ENCODE data around the gene NAPEPLD.
"Not testable (repeated sequence)": the region's sequence is repeated elsewhere in the genome, so short reads cannot be mapped to it uniquely, and the experiment has no call there.

NAPEPLD gene

DNA sequence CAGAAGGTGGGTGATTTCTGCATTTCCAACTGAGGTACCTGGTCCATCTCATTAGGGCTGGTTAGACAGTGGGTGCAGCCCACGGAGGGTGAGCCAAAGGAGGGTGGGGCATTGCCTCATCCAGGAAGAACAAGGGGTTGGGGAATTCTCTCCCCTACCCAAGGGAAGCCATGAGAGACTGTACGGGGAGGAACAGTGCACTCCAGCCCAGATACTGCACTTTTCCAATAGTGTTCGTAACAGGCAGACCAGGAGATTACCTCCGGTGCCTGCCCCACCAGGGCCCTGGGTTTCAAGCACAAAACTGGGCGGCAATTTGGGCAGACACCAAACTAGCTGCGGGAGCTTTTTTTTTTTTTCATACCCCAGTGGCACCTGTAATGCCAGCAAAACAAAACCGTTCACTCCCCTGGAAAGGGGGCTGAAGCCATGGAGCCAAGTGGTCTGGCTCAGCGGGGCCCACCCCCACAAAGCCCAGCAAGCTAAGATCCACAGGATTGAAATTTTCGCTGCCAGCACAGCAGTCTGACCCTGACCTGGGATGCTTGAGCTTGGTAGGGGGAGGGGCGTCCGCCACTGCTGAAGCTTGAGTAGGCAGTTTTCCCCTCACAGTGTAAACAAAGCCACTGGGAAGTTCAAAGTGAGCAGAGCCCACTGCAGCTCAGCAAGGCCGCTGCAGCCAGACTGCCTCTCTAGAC, 42.7 kb downstream of the NAPEPLD start:
- DNase-seq, result no peak

DNA sequence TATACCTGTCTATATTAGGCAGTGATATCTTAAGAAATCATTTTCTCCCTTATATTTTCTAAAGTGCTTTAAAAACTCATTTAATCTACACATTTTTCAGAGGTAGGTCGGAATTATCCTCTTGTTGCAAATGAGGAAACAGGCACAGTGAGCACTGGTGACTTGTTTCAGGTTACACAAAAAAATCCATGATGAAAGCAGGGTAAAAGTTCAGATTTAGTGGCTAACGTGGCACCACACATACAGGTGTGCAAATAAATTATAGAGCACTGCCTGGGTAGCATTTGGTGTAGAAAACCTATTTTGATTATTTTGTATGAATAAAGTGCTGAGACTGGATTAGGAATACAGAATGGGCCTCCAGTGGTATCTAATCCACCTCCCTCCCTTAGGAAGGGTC, 47.4 kb downstream of the NAPEPLD start:
- no peak for DNase-seq

DNA sequence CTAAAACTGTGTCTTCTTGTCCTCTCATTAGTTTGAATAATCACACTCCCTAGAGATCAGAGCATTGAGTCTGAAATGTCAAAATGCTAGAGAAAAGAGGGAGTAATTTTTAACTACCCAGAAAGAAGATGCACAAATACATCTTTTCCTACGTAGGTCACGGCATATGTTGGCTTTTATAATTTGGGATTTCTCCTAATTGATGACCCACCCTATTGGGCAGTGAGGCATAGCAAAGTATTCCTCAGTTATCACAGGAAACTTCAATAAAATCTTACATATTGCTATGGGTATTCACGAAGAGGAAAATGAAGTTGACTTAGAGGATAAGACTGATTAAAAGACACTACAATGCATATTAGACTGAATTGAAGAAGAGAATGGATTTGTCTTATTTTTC, 48.6 kb downstream of the NAPEPLD start:
- DNase-seq, result no peak

GRCh38 chr7:103097041-103097440, 51.9 kb downstream of the NAPEPLD start:
- DNase-seq, result no peak

GRCh38 chr7:103095558-103095957, 53.3 kb downstream of the NAPEPLD start:
- not testable (repeated sequence) for DNase-seq

DNA sequence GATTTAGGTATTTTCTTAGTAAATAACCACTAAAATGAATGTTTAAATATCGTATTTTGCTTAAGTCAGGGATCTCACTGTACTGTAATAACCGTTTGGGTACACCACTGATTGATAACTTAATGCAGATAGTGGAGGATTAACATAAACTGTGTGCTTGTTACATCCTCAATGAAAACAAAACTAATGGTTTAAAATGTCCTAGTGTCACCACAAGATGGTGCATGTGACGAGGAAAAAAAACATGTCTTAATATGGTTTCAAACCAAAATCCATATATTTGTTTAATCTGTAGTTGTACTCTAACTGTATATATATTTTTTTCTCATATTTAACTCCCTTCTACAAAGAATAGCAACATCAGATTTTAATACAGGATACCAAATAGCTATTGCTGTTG, 54.8 kb downstream of the NAPEPLD start:
- no peak for DNase-seq

- no peak for DNase-seq
Observed at GRCh38 chr7:103093429-103093828, 55.5 kb downstream of the NAPEPLD start.

DNA sequence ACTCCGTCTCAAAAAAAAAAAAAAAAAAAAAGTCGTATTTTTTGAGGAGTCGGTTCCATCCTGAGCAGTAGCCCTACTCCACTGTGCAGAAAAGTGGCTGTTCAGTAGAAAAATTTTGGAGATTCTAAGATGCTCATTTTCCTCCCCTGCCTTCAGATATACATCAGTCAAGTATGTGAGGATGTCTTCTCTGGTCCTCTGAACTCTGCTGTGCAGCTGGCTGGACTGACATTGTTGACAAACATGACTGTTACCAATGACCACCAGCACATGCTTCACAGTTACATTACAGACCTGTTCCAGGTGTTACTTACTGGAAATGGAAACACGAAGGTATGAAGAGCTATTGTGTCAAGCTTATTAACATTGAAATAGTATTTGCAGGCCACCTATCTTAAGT, 56.6 kb downstream of the NAPEPLD start:
- not testable (repeated sequence) for DNase-seq

GRCh38 chr7:103083210-103083609, 65.7 kb downstream of the NAPEPLD start:
- no peak for DNase-seq

GRCh38 chr7:103082497-103082896, 66.4 kb downstream of the NAPEPLD start:
- no peak for DNase-seq

GRCh38 chr7:103080923-103081322, 68.0 kb downstream of the NAPEPLD start:
- no peak for DNase-seq

DNA sequence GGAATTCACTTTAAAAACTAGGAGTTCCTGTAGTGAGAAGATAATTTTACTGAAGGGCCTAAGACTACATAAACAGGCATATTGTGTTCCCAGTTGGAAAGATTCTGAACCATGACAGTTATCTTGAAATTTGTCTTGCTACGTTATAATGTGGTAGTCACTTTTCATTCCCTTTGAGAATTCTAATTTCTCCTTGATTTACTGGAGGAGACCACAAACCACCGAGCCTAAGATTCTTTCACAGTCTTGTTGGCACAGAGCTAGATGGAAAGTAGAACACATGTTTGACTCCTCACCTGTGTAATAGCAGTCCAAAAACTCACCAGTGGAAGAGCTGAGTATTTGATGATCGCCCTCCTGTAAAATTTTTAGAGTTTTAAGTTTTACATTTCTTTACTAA, 69.1 kb downstream of the NAPEPLD start:
- DNase-seq, result no peak

DNA sequence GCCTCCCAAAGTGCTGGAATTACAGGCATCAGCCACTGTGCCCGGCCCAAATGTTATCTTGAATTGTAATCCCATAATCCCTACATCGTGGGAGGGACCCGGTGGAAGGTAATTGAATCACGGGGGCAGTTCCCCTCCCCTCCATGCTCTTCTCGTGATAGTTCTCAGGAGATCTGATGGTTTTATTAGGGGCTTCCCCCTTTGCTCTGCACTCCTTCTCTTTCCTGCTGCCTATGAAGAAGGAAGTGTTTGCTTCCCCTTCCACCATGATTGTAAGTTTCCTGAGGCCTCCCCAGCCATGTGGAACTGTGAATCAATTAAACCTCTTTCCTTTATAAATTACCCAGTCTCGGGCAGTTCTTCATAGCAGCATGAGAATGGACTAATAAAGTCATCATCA, 70.7 kb downstream of the NAPEPLD start:
- DNase-seq, result not testable (repeated sequence)

DNA sequence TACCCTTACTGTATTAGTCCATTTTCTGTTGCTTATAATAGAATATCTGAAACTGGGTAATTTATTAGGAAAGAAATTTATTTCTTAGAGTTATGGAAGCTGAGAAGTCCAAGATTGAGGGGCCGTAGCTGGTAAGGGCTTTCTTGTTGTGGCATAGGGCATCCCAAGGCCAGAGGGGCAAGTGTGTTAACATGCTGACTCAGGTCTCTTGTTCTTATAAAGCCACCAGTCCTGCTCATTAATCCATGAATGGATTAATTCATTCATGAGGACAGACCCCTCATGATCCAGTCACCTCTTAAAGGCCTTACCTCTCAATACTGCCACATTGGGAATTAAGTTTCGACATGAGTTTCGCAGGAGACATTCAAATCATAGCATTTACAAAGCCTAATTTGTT, 71.6 kb downstream of the NAPEPLD start:
- DNase-seq, result no peak

DNA sequence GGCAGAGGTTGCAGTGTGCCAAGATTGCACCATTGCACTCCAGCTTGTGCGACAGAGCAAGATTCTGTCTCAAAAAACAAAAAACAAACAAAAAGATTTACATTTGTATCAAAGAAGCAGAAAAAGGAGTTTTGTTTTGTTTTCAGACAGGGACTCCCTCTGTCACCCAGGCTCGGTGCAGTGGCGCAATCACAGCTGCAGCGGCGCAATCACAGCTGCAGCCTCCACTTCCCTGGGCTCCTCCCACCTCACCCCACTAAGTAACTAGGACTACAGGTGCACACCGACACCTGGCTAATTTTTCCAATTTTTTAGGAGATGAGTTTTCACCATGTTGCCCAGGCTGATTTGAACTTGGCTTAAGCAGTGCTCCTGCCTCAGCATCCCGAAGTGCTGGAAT, 72.1 kb downstream of the NAPEPLD start:
- DNase-seq, result no peak

GRCh38 chr7:103075337-103075918, 73.5 kb downstream of the NAPEPLD start:
- DNase-seq, result peak; percentile 71

- peak; percentile 95 for DNase-seq
Observed at GRCh38 chr7:103074519-103075336, 74.2 kb downstream of the NAPEPLD start, which contains the start of the genes ARMC10 and FBXL13. ARMC10 (plus strand) TSS chr7:103075140; CDS start chr7:103075273, 133 bp downstream. FBXL13 (minus strand) TSS chr7:103074796.

DNA sequence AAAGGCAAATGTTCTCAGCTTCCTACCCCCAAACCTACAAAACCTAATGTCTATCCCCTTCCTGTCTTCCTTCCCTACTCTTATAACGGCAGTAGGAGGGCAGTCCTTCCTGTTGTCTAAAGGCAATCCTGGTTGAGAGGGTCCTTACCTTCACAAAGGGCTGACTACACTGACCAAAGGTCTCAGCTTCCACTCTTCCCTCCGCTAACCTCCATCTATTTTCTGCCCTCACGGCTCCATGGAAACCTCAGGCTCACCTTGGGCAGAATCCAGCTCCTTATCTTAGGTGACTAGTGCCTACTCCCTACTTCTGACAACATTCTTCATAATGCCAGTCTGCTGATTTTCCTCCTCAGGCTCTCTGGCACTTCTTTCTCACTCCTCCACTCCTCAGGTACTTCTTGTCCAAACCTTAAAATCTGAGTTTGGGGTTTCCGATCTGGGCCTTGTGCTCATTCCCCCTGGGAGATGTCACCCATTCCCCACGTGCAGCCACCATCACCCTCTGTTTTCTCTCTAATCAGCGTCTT, 74.8 kb downstream of the NAPEPLD start:
- no peak for DNase-seq

- DNase-seq, result no peak
Observed at GRCh38 chr7:103071000-103071399, 77.9 kb downstream of the NAPEPLD start.

- no peak for DNase-seq
Observed at GRCh38 chr7:103068414-103069403, 80.2 kb downstream of the NAPEPLD start.

DNA sequence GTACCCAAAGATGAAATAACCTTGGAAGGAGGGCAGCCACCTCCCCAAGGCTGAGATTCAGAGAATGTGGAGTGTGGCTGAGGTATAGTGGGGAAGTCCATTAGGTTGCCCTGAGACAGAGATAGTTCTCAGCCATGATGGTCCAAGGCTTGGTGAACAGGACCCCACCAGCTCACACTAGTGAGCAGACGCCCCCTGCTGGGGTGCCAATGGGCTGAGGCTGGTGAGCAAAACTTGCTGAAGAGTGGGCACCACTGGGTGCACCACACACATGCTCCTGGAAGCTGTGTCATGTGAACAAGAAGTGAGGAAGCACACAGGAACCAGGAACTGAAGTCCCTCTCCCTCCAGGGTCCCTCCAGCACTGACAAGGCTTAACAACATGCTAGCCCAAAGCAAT, 83.2 kb downstream of the NAPEPLD start:
- DNase-seq, result no peak

DNA sequence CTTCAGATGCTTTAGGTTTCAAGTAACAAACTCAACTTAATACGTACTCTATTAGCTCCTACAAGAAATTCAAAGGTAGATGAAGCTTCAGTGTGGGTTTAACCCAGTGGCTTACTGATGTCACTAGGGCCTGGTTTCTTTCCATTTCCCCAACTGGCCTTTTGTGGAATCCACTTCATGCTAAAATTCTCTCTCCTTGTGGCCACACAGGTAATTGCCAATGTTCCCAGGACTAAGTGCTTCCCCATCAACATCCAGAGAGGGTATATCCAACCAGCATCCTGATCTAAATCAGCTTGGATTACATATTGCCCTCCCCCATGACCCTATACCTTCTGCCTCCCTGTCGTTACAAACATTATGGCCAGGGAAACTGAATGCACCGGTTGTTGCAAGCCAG, 85.0 kb downstream of the NAPEPLD start:
- DNase-seq, result no peak
